Effector CD8-positive, alpha-beta T cell (primary cell): ENCODE results near the gene TNKS2.
A peak's percentile ranks its signal among the peaks of the same experiment; 100 is the strongest.
"Not testable (repeated sequence)": the region's sequence is repeated elsewhere in the genome, so short reads cannot be mapped to it uniquely, and the experiment has no call there.

Experiments used
- DNase-seq: peaks from one replicate; lab custom pipeline; 2025; lab: John Stamatoyannopoulos, UW

The TNKS2 gene

GRCh38 chr10:91796331-91797047 is 1.7 kb upstream of the TNKS2 start:
- DNase-seq: peak; percentile 48

- DNase-seq: no peak
Measured at GRCh38 chr10:91797048-91797690, 1.1 kb upstream of the TNKS2 start.

GRCh38 chr10:91798649-91799611 is 704 bp downstream of the TNKS2 start:
- peak; percentile 42 for DNase-seq

- no peak for DNase-seq
Measured at GRCh38 chr10:91799612-91799975, 1.4 kb downstream of the TNKS2 start.

GRCh38 chr10:91800182-91800581 is 2.0 kb downstream of the TNKS2 start:
- no peak for DNase-seq

GRCh38 chr10:91800756-91801155 is 2.5 kb downstream of the TNKS2 start:
- no peak for DNase-seq

GRCh38 chr10:91803386-91804125 is 5.3 kb downstream of the TNKS2 start:
- no peak for DNase-seq

GRCh38 chr10:91804126-91804510 is 5.9 kb downstream of the TNKS2 start:
- no peak for DNase-seq

GRCh38 chr10:91805110-91805838 is 7.0 kb downstream of the TNKS2 start:
- DNase-seq: no peak

- DNase-seq: not testable (repeated sequence)
Measured at GRCh38 chr10:91807264-91807663, 9.0 kb downstream of the TNKS2 start.

- no peak for DNase-seq
Measured at GRCh38 chr10:91813251-91813650, 15.0 kb downstream of the TNKS2 start.

- DNase-seq: no peak
Measured at GRCh38 chr10:91816981-91817380, 18.8 kb downstream of the TNKS2 start.

- no peak for DNase-seq
Measured at GRCh38 chr10:91820144-91820543, 21.9 kb downstream of the TNKS2 start.

- no peak for DNase-seq
Measured at GRCh38 chr10:91824076-91824475, 25.9 kb downstream of the TNKS2 start.

- no peak for DNase-seq
Measured at GRCh38 chr10:91829268-91829667, 31.0 kb downstream of the TNKS2 start.

GRCh38 chr10:91838199-91838598 is 40.0 kb downstream of the TNKS2 start:
- DNase-seq: no peak

- no peak for DNase-seq
Measured at GRCh38 chr10:91843083-91843482, 44.9 kb downstream of the TNKS2 start.

- no peak for DNase-seq
Measured at GRCh38 chr10:91856637-91857036, 58.4 kb downstream of the TNKS2 start.

- DNase-seq: no peak
Measured at GRCh38 chr10:91860885-91861284, 62.7 kb downstream of the TNKS2 start.

GRCh38 chr10:91864099-91864498 is 65.9 kb downstream of the TNKS2 start:
- no peak for DNase-seq

GRCh38 chr10:91864744-91865143 is 66.5 kb downstream of the TNKS2 start:
- DNase-seq: no peak
